HCT116 (cell line): ENCODE data around the gene HMCN1.

Source experiments
- CEBPB ChIP-seq: IDR thresholded peaks from 2 replicates; pipeline ENCODE4 v1.6.1; 2012; ENCODE audit warnings: low read depth
- CTCF ChIP-seq, 3 experiments: fragments of 200-600 bp in 1 of 3; sonication (generic) in 1 of 3; IDR thresholded peaks in 2 of 3; conservative IDR thresholded peaks in 1 of 3; 2 replicates each; pipeline ENCODE4 v1.5.1; 2012 to 2017; ENCODE audit warnings: low read depth in 2 of 3, low read length in 2 of 3, antibody characterized with exemption in 1 of 3, borderline replicate concordance in 1 of 3, control low read depth in 1 of 3, mild to moderate bottlenecking in 1 of 3, mixed read lengths in 1 of 3, mixed run types in 1 of 3, moderate library complexity in 1 of 3; ENCODE audit not compliant: insufficient read depth in 1 of 3
- JUND ChIP-seq: IDR thresholded peaks from 2 replicates; pipeline ENCODE4 v1.6.1; 2012

GRCh38 chr1:185972096-185972850 lies 238.1 kb downstream of the HMCN1 start:
- TF ChIP-seq JUND (no peak), CTCF (IDR thresholded peaks at IDR 0.05 in 2 of 3, conservative IDR thresholded peaks at IDR 0.05 in 1 of 3; ENCODE audit: borderline replicate concordance in 1 of 3, insufficient read depth in 1 of 3, low read depth in 2 of 3, low read length in 2 of 3) (no peak), CEBPB (no peak)
